NCI-H128 (cell line): ENCODE data around the gene PTBP3.

Source experiments
- DNase-seq: peaks from one replicate; lab custom pipeline; 2025; ENCODE audit not compliant: unreplicated experiment; lab: John Stamatoyannopoulos, UW

Gene PTBP3

GRCh38 chr9:112173489-112174221, 159.8 kb downstream of the PTBP3 start:
- no peak for DNase-seq

- no peak for DNase-seq
These were observed 162.5 kb downstream of the PTBP3 start for GRCh38 chr9:112170968-112171367.

DNA sequence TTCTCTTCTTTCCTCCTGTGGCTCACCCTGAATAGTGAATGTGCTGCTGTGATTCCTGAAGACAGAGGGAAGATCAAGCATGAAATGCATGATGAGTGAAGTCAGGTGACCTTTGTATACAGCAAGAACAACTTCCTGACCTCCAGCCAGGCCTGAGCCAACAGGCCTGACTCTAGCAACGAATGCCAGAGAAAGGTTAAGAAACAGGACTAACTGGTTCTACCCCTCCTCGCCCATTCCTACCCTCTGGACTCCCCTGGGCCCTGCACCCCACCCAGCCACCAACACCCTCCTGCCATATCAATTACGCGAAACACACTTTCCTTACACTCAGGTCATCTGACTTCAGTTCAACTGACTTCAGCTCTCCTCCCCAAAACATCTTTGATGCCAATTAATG, 163.2 kb downstream of the PTBP3 start:
- no peak for DNase-seq

DNA sequence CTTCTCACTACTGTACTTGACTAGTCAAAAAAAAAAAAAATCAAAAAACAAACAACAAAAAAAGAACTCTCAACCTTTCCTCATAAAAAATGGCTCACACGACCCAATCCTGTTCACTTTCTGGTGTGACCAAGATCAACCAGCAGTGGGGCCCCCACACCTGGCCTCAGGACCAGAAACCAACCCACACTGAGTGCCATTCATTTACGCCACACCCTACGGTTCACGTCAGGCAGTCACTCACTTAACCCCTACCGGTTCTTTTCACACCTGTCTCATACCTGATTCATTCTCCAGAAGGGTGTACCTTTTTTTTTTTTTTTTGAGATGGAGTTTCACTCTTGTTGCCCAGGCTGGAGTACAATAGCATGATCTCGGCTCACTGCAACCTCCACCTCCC, 164.1 kb downstream of the PTBP3 start:
- no peak for DNase-seq

GRCh38 chr9:112168197-112168596, 165.2 kb downstream of the PTBP3 start:
- no peak for DNase-seq
